OCI-LY1 (cell line): Measurements from ENCODE around the gene CRACDL.

ENCODE experiments used
- H2AFZ ChIP-seq: fragments of 200-600 bp; sonication (generic), shearing (Covaris generic); 2 replicates; pipeline ENCODE4 v1.6.0; 2014; ENCODE audit warnings: antibody characterized with exemption, mild to moderate bottlenecking, low read length
- H3F3A ChIP-seq: fragments of 200-600 bp; sonication (generic), shearing (Covaris generic); 2 replicates; pipeline ENCODE4 v1.6.0; 2014; ENCODE audit warnings: mild to moderate bottlenecking, antibody characterized with exemption, low read length, moderate library complexity; ENCODE audit not compliant: insufficient read depth
- H3K27ac ChIP-seq: fragments of 200-600 bp; sonication (generic); 2 replicates; pipeline ENCODE4 v1.5.1; 2014; ENCODE audit warnings: low read length, mixed run types, mild to moderate bottlenecking, low read depth; ENCODE audit not compliant: poor library complexity, severe bottlenecking
- H3K27me3 ChIP-seq: fragments of 200-600 bp; sonication (generic); 2 replicates; pipeline ENCODE4 v1.6.0; 2014; ENCODE audit warnings: antibody characterized with exemption, mild to moderate bottlenecking, low read length, moderate library complexity; ENCODE audit not compliant: insufficient read depth
- H3K36me3 ChIP-seq: fragments of 200-600 bp; sonication (generic); 2 replicates; pipeline ENCODE4 v1.6.1; 2014; ENCODE audit warnings: mild to moderate bottlenecking, antibody characterized with exemption, low read length, moderate library complexity, mixed read lengths; ENCODE audit not compliant: insufficient read depth
- H3K4me1 ChIP-seq: fragments of 200-600 bp; sonication (generic); 2 replicates; pipeline ENCODE4 v1.5.1; 2014; ENCODE audit warnings: mild to moderate bottlenecking, low read length, moderate library complexity; ENCODE audit not compliant: insufficient read depth, severe bottlenecking
- H3K4me2 ChIP-seq: fragments of 200-600 bp; sonication (generic), shearing (Covaris generic); 2 replicates; pipeline ENCODE4 v1.6.1; 2014; ENCODE audit warnings: low read length
- H3K4me3 ChIP-seq: fragments of 200-600 bp; sonication (generic); 2 replicates; pipeline ENCODE4 v1.5.1; 2014; ENCODE audit warnings: low read length, low read depth, mild to moderate bottlenecking, mixed read lengths; ENCODE audit not compliant: poor library complexity, severe bottlenecking
- H3K79me2 ChIP-seq: fragments of 200-600 bp; shearing (Covaris generic); 2 replicates; pipeline ENCODE4 v1.6.1; 2016; ENCODE audit warnings: mixed run types, low read length, mixed read lengths; ENCODE audit not compliant: insufficient read depth
- H3K9ac ChIP-seq: fragments of 200-600 bp; sonication (generic), shearing (Covaris generic); 2 replicates; pipeline ENCODE4 v1.6.1; 2014; ENCODE audit warnings: mild to moderate bottlenecking, low read length, mixed read lengths
- H3K9me2 ChIP-seq: fragments of 200-600 bp; sonication (generic), shearing (Covaris generic); 2 replicates; pipeline ENCODE4 v1.6.1; 2014; ENCODE audit warnings: low read depth, mild to moderate bottlenecking, low read length, mixed read lengths
- H3K9me3 ChIP-seq: fragments of 200-600 bp; shearing (Covaris generic); 2 replicates; pipeline ENCODE4 v1.6.1; 2014; ENCODE audit warnings: low read length, mixed read lengths
- H4K20me1 ChIP-seq: fragments of 200-600 bp; sonication (generic), shearing (Covaris generic); 2 replicates; pipeline ENCODE4 v1.6.0; 2016; ENCODE audit warnings: mild to moderate bottlenecking, low read length; ENCODE audit not compliant: insufficient read depth
- CTCF ChIP-seq: fragments of 200-600 bp; sonication (generic), shearing (Covaris generic); IDR thresholded peaks from 2 replicates; pipeline ENCODE4 v1.5.1; 2017; ENCODE audit warnings: mild to moderate bottlenecking, antibody characterized with exemption, low read length, moderate library complexity, mixed read lengths
- EZH2 ChIP-seq: fragments of 200-600 bp; sonication (generic), shearing (Covaris generic); IDR thresholded peaks from 2 replicates; pipeline ENCODE4 v1.8.0; 2017; ENCODE audit warnings: borderline replicate concordance, mixed run types, mild to moderate bottlenecking, antibody characterized with exemption, low read length, moderate library complexity, mixed read lengths

Gene CRACDL

GRCh38 chr2:98859323-98859722 is 76.7 kb downstream of the CRACDL start:
- no peaks in the 10 kb centered on the region for H3K27me3 ChIP-seq
- 0 out of 2 replicates have a peak, but pooled peaks cover 7% of the 10 kb centered on the region for H3K9me3 ChIP-seq
- H3K36me3 ChIP-seq = no peaks in the 10 kb centered on the region
- no peaks in the 10 kb centered on the region for H3K4me1 ChIP-seq
- no peaks in the 10 kb centered on the region for H3K79me2 ChIP-seq
- TF ChIP-seq CTCF (no peak), EZH2 (no peak)
- no peaks in the 10 kb centered on the region for H3F3A ChIP-seq
- no peak overlapping the region for H3K27ac ChIP-seq
- H3K9me2 ChIP-seq = no peaks in the 10 kb centered on the region
- no peak overlapping the region for H2AFZ ChIP-seq
- no peak overlapping the region for H3K4me3 ChIP-seq
- no peak overlapping the region for H3K9ac ChIP-seq
- no peak overlapping the region for H3K4me2 ChIP-seq
- no peaks in the 10 kb centered on the region for H4K20me1 ChIP-seq

- Histone ChIP-seq H4K20me1 (no peaks in the 10 kb centered on the region), H3K27ac (no peak overlapping the region), H3K4me2 (no peak overlapping the region), H3K4me3 (no peak overlapping the region), H3K4me1 (no peaks in the 10 kb centered on the region), H3K36me3 (no peaks in the 10 kb centered on the region), H3F3A (no peaks in the 10 kb centered on the region), H3K9me3 (0 out of 2 replicates have a peak, but pooled peaks cover 7% of the 10 kb centered on the region), H3K79me2 (no peaks in the 10 kb centered on the region), H3K9me2 (no peaks in the 10 kb centered on the region), H2AFZ (no peak overlapping the region), H3K27me3 (no peaks in the 10 kb centered on the region), H3K9ac (no peak overlapping the region)
- TF ChIP-seq CTCF = no peak
- TF ChIP-seq EZH2 = no peak
Measured at GRCh38 chr2:98857001-98857400, 79.0 kb downstream of the CRACDL start.

GRCh38 chr2:98854682-98855081 is 81.3 kb downstream of the CRACDL start:
- Histone ChIP-seq H3K27ac (no peak overlapping the region), H3K4me3 (no peak overlapping the region), H3K9ac (no peak overlapping the region), H3K4me1 (no peaks in the 10 kb centered on the region), H2AFZ (no peak overlapping the region), H3K9me3 (0 out of 2 replicates have a peak, but pooled peaks cover 7% of the 10 kb centered on the region), H3K4me2 (no peak overlapping the region), H3F3A (no peaks in the 10 kb centered on the region), H3K9me2 (no peaks in the 10 kb centered on the region), H4K20me1 (no peaks in the 10 kb centered on the region), H3K27me3 (peaks cover under 1% of the 10 kb centered on the region; the same call in 1 of the 2 replicates), H3K36me3 (no peaks in the 10 kb centered on the region), H3K79me2 (no peaks in the 10 kb centered on the region)
- TF ChIP-seq EZH2 (no peak), CTCF (no peak)
